ENCODE results near the gene RPA3.
A peak's percentile ranks its signal among the peaks of the same experiment; 100 is the strongest.
"Not testable (repeated sequence)": the region's sequence is repeated elsewhere in the genome, so short reads cannot be mapped to it uniquely, and the experiment has no call there.

The RPA3 gene

DNA sequence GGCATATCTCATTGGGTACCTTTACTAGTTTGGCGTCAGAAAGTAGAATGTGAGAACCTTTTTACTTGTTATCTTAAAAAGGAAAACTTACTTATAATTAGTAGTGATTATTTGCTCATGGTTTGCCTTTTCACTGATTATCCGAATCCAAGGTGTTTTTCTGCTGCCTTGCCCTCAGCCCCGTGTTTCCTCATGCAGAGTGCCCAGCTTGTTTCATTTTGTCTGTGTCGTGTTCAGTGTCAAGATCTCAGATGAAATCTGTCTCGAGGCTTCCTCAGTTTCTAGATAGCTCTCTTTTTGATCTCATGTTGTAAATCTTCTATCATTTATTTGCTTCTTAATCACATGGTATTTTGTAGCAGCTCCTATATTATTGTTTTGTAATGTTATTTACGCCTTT, 30.1 kb downstream of the RPA3 start:
- DNase-seq = no peak

DNA sequence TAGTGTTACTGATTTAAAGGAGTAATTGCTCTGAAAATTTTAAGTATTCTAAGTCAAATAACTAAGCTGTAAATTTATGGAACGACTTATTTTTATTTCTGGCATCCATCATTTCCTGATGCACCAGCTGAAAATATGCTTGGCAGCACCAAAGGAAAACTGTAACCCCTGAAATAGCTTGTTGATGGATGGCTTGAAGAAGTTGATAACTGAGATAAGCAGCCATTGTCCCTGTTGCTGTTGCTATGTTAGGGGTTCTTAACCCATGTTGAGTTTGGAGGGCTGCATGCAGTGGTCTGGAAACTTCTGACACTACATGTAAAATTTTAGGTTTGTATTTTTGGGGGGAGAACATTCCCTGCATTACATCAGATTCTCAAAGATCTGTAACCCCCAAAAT, 30.6 kb downstream of the RPA3 start:
- no peak for DNase-seq

DNA sequence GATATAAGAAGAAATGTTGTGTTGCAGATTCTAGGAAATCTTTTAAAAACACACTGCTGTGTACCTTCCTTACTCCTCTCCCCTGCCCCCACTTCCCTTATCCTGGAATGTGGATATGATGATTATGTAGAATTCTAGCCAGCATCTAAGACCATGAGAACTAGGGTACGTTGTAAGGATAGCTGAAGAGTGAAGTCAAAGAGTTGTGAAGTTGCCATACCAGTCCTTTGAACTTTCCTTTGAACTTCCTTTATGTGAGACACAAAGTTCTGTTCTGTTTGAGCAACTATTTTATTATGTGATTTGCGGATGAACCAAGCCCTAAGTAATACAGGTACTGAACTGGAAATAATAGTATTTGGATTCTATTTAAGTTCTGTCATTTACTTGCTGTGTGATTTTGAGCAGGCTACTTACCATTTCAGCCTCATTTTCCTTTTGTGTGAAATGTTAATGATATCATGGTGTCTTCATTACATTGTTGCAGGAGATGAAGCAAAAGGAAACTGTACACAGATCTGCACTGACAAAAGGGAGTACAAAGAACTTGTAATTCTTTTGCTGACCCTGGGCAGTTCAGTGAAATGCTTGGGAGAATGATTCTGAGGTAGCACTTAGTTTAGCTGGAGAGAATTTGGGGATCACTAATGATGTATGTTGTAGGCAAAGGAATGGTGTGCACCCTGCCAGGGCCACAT, 31.4 kb downstream of the RPA3 start:
- DNase-seq = no peak

DNA sequence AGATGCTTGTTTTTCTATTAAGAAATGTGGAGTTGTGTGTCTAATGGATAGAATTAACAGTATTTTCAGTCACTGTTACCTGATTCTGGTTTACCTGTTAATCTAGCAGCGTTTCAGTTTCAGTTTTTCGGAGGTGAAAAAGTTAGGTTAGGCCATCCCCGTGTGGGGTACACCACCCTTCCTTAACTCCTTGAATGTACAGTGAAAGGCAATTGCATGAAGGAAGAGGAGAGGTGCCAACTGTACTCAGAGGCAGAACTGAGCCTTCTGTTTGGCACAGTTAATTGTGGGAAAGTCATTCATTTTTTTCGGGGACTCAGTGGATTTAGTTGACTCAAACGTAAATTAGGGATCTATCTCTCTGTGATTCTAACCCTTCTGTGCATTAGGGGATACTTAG, 35.5 kb downstream of the RPA3 start:
- no peak for DNase-seq

DNA sequence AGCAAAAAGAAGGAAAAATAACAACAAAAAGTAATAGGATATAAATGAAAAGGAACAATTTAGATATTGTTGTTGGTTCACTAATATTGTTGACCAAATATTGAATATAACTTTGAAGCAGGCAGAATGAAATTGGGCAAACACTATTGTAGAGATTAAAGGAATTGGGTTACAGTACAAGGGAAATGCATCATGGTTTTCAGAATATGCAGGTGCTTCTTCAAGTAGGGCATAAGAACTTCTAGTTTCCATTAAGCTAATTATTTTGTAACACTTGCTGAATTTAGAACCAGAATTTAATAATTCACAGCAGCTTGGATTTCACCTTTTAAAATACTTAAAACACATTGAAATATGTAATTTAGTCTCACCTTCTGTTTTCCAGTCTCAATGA, 36.5 kb downstream of the RPA3 start:
- no peak for DNase-seq

DNA sequence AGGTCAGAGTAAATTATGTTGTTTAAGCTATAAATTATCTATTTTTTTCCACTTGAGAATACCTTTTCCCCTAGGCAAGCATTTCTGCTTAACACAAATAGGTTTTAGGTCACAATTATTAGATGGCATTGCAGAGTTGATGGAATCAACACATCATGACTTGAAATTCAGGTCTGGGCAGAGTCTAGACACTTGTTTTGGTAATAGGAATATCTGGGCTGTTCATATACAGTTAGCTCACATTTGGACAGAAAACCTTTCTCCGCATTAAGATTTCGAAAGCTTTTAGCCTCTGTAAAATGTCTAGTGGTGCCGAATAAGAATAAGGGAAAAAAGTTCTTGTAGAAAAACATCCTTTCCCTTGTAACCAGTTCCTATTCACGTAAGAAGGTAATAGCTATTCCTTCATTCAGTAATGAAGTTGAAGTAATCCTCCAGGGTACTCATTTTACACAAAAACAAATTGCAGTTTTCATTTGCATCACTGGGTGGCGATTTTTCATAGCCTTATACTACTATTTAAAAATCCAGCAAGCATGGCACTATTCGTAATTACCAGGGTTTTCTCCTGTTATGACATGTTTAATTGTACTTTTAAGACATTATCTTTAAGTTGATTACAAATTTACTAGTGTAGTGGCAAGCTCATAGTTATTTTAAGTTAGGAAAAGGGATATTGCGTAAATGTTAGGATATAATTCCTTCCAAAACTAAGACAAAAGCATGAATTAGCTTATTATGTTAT, 37.0 kb downstream of the RPA3 start:
- peak; percentile 90 for DNase-seq

DNA sequence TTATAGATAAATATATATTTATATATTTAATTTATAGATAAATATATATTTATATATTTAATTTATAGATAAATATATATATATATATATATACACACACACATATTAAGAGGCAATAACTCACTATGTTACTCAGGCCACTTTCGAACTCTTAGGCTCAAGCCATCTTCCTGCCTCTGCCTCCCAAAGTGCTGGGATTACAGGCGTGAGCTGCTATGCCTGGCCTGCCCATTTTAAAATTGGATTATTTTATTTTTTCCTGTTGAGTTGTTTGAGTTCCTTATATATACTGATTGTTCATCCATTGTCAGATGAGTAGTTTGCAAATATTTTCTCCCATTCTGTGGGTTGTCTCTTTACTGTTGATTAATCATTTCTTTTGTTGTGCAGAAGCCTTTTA, 38.8 kb downstream of the RPA3 start:
- peak; percentile 17 for DNase-seq

DNA sequence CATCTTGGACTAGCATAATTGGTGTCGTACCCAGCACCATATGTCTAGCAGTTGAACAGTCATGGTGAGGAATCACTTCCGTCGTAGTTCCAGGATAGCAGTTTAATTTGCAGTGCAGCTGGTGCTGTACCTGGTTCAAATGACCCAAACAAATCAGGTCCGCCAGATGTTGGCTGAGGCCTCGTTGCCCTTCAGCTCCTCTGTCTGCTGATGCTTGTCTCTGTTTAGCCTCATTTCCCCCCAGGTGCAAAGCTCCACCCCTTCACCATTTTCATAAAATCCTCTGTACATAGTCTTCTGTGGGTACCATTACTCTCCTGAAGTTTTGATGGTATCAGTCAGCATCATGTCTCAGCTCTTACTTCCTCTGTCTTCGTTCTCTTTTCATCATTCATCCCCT, 42.7 kb downstream of the RPA3 start:
- DNase-seq = no peak

DNA sequence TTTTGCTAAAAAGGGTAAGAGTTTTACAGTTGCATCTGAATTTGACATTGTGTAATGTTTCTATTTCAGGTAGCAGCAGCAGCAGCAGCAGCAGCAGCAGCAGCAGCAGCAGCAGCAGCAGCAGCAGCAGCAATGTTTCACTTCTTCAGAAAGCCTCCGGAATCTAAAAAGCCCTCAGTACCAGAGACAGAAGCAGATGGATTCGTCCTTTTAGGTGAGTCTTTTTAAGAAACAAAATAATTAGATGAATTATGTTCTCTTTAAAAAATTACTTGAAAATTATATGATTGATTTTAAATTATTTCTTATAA, 45.2 kb downstream of the RPA3 start:
- DNase-seq = no peak

DNA sequence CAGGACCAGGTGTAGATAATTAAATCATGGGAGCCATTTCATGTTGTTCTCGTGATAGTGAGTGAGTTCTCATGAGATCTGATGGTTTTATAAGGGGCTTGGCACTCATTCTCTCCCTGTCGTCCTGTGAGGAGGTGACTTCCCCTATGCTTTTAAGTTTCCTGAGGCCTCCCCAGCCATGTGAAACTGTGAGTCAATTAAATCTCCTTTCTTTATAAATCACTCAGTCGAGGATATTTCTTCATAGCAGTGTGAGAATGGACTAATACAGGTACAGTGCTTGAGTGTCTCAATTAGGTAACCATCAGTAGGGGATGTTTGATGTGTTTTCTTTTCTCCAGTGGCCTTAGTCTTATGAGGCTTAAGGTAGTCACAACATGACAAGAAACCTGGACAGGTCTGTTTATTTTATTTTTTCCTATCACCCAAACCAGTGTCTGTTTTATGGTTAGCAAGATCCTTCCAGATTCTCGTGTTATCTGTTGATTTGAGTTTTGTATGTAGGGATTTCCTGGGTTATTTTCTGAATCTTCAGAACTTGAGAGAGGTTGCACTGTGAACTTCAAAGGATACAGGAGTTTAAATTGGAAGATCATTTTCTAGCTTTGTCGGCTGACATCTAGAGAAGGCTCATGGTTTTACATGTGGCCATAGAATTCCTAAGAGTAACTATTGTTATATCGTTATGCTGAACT, 45.7 kb downstream of the RPA3 start:
- no peak for DNase-seq

DNA sequence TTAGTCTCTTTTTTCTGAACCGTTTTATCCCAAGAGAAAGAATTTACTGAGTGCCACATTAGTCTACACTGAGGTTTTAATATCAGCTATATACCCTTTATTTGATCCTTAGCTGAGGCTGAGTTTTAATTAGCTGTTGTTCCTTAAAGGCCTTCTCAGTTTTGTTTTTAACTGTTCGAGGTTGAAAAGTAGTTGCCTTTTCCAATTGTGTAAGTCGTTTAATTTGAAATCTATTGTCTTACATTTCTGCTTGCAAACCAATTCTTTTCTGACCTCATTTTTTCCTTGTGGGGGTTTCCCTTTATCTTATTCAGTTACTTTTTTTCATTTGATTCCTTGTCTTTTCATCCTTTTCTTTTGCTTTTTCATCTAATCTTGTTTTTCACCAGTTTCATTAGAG, 47.0 kb downstream of the RPA3 start:
- no peak for DNase-seq

DNA sequence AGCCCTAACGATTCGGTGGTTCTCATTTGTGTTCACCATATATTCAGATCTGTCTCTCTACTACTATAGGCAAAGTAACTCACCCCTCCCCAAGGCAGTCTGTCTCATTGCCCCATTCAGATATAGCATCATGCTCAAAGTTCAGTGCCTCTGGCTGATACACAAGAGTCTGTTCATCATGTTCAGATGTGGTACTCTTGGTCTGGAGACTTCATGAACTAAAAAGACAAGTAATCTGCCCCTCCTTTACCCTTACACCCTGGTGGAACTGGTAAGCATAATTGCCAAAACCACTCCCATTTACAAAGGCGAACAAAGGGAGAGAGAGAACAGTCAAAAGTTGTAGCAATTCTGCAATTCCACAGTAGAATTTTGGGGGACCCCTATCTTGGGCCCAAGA, 47.9 kb downstream of the RPA3 start:
- no peak for DNase-seq

DNA sequence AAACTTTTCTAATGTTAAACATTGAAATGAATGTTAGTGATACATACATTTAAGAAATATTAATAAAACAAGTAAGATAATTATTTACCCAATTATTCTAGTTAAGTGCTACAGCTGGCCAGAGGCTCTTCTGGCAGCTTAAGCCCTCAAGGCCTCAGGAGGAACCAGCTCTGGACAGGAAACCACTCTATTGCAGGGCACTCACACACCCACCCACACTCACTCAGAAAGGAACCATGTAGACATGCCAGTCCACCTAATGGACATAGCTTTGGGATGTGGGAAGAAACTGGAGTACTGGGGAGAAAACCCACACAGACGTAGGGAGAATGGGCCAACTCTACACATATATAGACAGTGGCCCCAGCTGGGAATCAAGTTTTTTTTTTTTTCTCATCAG, 49.7 kb downstream of the RPA3 start:
- peak; percentile 18 for DNase-seq

DNA sequence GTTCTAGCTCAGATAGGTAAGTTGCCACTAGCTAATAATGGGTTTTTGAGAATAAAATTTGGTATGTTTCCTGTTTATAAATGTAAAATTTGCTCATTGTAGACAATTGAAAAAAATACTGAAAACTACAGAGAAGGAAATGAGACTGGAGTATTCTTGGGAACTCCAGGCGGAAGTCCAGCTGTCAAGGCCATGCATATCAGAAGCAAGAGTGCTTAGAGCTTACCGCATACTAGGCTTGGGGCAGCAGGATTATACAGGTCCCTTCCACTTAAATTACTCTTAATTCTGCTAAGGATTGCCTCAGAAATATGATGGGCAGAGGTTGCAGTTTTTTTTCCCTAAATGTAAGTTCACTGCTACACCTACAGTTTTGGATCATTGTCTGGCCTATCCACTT, 51.2 kb downstream of the RPA3 start:
- DNase-seq = no peak

DNA sequence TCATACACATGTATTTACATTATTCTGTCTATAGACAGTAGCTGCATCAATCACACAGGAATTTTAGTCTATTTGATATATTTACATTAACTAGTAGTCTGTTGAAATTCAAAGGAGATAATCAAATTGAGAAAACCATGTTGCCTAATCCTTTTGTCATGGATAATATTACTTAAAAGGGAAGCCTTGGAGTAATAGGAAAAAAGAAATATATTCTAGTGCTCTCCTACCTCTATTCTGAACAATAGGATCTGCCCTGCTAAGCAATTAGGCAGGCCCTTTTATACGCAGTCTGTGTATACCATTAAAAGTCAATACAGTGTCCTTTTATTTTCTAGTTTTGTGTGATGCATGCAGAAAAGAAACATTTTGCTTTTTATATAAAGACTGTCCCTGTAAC, 53.4 kb downstream of the RPA3 start:
- DNase-seq = no peak

DNA sequence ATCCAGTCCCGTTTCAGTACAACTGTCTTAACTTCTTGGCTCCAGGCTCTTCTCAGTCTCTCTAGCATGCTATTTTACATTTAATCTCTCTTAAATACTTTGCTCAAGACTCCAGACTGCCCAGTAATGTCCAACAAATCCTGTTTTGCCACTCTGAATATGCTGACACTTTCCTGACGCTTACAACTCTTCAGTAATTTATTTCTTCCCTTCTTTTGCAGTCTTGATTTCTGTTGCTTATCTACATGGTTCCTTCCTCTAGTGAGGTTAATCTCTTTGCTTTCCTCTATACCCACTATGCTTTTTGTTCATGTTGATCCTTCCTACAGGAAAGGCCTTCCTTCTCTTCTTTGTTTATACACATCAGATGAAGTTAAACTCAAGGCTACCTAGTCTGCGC, 54.1 kb downstream of the RPA3 start:
- no peak for DNase-seq

DNA sequence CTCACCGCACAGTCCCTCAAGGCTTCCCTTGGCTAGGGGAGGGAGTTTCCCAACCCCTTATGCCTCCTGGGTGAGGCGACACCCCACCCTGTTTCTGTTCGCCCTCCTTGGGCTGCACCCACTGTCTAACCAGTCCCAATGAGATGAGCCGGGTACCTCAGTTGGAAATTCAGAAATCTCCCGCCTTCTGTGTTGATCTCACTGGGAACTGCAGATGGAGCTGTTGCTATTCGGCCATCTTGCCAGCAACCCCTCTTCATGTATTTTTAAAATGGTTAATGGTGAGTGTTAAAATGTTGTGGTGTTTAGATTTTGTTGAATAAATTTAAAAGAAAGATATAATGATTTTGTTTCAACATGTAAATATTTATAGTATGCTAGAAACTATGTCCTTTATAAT, 55.9 kb downstream of the RPA3 start:
- peak; percentile 39 for DNase-seq

DNA sequence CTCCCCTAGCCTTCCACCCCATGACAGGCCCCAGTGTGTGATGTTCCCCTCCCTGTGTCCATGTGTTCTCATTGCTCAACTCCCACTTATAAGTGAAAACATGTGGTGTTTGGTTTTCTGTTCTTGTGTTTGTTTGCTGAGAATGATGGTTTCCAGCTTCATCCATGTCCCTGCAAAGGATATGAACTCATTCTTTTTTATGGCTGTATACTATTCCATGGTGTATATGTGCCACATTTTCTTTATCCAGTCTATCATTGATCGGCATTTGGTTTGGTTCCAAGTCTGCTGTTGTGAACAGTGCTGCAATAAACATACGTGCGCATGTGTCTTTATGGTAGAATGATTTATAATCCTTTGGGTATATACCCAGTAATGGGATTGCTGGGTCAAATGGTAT, 61.9 kb downstream of the RPA3 start:
- not testable (repeated sequence) for DNase-seq

DNA sequence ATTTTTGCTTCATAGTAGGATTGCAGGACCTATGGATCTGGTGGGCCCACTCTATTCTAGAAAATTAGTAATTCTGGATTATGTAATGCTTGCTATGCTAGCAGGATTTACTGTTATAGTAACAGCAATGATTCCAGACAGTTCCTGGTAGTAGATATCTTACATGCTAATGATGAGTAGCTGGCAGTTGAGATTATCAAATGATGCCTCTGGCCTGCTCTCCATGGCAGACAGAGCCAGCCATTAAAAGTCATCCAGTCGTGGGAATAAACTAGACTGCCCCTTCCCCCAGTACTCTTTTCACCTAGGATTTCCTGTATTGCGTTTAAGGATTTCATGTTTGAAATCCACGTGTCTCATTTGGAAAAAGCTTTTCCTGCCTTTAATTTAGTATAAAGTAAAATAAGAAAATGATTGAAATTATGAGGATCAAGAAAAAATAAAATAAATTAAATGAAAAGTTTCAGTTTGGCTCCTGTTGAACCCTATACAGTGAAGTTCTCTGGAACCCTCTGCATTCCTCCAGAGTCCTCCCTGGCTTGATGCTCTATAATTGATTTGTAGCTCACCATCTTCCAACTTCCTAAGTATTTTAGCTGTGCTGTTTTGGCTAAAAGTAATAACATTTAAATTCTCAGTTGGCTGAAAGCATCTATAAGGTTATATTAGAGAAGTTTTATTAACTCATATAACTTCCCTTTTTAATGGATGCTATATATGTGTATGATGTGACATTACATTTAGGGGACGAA, 63.3 kb downstream of the RPA3 start:
- DNase-seq = peak; percentile 15

DNA sequence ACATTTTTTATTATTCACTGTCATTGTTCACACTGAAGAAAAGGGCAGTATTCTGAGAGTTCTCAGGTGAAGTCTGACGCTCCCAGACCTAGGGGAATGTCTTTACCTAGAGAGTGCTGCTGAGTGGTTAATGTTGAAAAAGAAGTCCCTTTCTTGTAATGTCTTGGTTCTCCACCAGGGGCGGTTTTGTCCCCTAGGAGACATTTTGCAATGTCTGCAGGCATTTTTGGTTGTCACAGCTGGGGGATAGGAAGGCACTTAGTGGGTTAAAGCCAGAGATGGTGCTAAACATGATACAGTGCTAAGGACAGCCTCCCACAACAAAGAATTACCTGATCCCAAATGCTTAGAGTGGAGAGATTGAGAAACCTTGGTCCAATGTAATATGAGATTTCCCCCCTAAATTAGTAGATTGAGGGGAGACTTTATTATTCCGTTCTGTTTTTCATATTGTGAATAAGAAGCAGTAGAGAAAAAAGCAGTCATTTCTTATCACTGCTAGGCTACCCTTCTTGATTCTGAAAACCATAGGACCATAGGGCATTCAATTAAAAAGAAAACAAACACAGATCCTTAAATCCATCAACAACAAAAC, 64.7 kb downstream of the RPA3 start:
- peak; percentile 49 for DNase-seq

DNA sequence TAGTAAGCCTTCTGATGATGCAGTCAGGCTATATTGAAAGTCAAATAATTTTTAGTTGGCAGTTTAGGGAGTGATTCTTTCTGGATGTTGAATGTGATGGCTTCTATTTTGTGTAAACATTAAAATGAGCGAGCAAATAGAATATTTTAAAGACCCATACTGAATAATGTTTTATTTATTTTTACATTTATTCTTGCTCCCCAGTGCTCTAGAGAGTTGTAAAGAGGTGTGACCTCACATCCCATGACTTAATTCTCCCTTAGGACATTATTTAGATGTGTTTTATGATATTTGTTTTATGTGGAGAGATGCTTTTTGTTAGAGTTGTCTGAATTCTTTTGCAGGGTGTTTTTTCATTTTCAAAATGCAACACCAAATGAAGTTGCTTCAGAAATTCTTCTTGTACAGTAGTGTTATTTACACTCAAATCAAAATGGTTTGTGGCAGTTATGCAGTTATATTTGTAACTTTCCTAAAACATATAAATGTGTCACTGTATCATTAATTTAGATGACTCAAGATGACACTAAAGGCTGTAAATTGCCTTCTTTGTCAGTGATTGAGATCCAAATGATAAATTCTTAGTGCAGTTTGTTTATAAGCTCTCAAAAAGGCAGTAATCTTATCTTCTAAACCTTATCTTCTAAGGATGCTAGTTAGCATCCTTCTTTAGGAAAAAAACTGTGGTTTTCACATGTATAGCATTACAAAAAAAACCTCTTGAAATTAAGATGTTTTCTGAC, 65.4 kb downstream of the RPA3 start:
- DNase-seq = no peak

DNA sequence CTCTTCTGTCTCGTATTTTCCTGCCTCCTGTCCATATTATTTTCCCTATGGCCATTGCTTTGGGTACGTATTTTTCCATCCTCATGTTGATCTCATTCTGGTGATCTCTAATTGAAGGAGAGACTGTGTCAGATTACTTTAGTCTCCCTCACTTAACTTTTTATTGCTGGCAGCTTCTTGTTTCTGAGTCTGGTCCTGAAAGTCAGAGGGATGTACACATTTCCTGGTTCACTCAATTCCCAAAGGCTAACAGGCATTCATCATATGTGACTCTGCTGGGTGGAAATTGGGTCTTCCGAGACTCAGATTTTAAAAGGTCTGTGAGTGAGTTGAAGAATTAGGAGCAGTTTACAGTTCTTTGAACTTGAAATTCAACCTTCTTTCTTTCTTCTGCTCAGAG, 66.9 kb downstream of the RPA3 start:
- no peak for DNase-seq
